GM15510 (cell line): ENCODE measurements around the gene STAT1.

ENCODE experiments used
- POLR2A ChIP-seq: IDR thresholded peaks from 3 replicates; pipeline ENCODE4 v1.6.1; 2011; ENCODE audit warnings: borderline replicate concordance; ENCODE audit not compliant: insufficient read length; ENCODE audit errors: extremely low read depth

STAT1 gene

DNA sequence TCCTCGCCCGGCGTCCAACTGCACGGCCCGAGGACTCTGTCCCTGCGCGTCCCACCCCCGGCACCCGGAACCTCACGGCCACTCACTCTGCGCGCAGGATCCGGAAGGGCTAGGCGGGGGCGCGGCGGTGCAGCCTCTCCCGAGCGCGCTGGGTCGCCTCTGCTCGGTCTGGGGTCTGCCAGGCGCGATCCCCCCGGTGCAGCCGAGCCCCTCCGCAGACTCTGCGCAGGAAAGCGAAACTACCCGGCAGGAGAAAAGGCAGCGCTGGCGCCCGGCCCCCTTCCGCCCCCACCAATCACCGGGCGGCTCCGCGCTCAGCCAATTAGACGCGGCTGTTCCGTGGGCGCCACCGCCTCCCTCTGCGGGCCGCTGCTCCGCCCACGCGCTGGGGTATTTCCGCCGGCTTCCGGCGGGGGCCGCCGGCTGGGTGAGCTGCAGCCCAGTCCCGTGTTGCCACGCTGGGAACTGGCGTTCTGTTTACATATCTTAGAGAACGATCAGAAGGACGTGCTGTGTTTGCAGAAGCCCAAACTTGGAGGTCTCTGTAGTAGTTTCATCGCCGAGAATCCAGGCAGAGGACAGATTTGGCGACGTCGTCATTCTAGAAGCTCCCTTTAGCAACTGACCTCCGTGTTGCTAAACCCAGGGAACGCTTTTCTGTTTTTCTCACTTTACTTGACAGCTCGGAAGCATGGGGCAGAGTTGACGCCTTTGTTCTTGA is at the start of gene STAT1:
Gene STAT1 (minus strand): TSS at position 240 of the 721 bp plus-strand sequence. CDS start 4,168 bp downstream, outside the sequence.
- peak; percentile 100 for TF ChIP-seq POLR2A

DNA sequence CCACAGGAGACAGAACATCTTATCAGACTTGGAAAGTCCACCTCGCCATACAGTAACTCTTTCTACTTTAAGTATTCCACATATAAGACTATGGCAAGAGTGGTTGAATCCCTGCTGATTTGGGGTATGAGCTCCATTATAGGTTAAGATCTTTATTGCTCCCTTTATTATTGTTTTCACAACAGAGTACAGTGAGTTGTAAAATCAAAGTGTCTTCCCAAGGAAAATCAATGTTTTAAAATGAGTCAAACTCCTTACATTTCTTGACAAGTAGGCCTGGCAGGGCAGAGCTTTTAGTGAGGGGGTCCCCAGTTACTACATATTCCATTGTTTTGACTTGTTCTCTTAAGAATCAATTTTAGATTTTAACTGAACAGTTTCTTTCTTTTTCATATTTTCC is 49.6 kb upstream of the STAT1 start:
- no peak for TF ChIP-seq POLR2A

DNA sequence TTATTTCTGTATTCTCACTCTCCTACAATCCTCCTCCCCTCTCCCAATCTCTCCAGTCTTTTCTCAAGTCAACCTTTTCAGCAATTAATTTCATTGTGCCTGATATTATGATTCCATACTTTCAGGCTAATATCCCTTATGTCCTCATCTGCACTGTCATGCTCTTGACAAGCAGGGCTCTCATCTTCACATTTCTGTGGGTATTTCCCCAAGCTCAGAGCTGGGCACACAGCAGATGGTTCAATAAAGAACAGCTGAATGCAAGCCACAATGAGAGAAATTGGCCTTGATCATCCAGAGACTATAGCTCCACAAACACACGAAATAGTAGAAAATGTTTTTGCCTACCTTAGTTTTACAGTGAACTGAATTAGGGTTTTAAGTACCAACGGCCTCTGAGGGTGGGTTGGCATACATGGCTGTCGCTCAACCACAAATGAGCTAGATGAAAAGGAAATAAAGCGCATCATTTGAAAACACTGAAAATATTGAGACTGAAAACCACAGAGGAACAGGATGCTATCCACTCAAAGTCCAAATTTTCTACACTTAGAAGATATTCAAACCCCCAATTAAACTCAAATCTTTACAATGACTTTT is 47.5 kb upstream of the STAT1 start:
- no peak for TF ChIP-seq POLR2A

DNA sequence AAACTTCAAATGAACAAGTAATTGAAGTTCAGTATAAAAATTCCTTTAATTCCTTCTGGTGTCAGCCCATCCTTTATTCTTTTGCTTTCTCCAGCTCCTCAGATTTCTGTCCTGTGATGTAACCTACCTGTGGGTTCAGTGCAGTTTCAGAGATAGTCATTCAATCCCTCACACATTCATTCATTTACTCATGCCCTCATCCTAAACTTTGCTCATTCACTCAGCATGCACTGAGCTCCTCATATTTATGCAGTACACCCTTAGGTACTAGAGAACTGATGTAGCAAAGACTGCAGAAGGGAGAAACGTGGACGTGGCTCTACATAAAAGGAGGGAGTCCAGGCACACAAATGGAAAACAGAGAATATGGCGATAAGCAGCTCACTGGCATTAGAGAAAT is 45.3 kb upstream of the STAT1 start:
- no peak for TF ChIP-seq POLR2A

DNA sequence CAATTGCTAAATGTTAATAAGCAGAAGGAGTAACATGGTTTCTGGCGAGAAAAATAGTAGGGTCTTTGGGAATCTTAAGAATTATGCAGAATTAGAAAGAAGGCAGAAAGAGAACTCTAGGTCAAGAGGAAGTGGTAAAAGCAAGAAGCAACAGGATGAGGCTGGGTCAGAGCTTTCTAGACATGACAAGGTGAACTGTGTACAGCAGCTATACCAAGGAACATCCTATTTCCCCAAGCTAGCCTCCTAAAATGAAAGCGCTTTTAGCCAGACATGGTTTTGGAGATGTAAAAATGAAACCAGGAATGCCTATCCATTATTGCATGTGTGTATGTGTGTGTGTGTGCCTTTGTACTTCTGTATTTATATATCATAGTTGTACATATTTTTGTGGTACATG is 42.3 kb upstream of the STAT1 start:
- TF ChIP-seq POLR2A: no peak

DNA sequence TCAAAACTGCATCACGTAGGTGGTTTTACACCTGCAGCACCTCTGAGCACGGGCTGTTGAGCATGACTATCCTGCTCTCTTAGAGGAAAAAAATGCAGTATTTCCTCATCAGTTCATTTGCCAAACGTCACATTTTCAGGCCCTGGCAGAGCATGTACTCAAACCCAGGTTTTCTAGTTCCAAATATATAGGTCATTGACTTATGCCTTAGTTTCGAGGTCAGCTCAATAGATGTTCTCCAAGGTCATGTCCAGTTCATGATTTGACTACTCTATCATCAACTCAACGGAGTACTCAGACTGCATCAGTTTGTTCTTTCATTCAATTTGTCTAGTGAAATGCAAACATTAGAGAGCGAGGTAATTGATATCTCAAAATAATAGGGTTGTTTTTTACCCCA is 39.3 kb upstream of the STAT1 start:
- TF ChIP-seq POLR2A: no peak

DNA sequence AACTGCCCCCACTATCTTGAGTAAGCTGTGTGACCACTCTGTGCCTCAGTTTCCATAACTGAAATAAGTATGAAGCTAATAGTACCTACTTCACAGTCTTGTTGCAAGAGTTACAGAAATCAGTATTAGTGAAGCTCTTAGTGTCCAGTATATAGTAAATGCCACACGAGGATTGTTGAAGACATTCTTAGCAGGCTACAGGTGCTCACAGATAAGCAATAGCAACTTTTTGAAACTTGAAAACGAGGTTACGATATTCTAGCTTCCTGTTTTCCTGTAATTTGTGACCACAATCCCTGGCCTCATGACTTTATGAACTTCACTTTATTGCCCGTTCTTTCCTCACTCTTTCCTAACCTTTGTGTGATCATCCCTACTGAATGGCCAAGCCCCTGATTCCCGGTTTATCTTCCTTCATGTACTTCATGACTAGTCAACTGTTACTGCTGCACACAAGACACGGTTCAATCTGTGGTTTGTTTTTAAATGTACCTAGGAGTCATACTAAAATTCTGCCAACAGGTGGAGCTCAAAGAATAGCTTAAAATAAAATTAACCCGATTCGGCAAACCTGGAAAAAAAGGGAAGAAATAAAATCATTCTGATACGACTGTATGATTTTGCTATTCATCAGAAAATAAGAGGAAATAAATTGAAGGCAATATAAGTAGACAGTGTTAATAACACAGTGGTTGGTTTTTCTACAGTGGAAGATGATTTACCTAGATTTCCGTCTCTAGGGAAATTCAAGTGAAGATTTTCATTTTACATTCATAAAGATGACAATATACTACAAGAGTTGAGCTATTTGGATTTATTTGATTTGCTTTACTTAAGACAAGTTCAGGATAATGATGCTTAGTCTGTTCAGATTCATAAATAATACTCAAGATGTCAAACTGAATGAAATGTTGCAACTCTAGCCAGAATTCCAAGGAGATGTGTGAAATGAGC is 38.1 kb upstream of the STAT1 start:
- TF ChIP-seq POLR2A: no peak

DNA sequence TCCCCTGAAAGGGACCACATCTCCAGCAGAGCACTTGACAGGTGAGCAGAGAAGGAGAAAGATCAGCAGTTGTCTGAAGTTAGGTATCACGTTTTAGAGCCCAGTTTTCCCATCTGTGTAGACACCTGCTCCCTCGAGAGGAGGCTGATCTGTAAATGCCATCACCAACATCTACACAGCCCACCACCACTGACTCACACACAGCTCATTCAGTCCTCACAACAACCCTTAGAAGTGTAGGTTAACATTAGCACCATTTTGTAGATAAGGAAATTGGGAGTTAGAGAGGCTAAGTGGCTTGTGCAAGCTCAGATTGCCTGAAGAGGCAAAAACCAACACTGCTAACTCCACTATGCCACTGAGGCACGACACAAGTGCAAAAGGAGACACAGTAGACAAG is 37.2 kb upstream of the STAT1 start:
- no peak for TF ChIP-seq POLR2A

DNA sequence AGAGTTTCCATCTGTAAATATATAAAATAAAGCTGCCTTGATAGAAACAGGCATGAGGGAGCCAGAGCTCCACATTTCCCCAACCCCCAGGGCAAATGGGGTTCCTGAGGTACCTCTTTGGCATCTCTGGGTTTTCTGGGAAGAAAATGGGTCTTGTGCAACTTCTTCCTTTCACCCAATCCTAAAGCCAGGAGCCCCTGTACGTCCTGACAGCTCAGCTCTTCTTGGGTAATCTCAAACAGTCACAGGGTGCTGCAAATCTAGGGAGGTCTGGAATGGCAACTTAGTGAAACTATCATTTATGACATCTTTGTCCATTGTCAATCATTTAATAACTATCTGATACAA is 36.6 kb upstream of the STAT1 start:
- no peak for TF ChIP-seq POLR2A

DNA sequence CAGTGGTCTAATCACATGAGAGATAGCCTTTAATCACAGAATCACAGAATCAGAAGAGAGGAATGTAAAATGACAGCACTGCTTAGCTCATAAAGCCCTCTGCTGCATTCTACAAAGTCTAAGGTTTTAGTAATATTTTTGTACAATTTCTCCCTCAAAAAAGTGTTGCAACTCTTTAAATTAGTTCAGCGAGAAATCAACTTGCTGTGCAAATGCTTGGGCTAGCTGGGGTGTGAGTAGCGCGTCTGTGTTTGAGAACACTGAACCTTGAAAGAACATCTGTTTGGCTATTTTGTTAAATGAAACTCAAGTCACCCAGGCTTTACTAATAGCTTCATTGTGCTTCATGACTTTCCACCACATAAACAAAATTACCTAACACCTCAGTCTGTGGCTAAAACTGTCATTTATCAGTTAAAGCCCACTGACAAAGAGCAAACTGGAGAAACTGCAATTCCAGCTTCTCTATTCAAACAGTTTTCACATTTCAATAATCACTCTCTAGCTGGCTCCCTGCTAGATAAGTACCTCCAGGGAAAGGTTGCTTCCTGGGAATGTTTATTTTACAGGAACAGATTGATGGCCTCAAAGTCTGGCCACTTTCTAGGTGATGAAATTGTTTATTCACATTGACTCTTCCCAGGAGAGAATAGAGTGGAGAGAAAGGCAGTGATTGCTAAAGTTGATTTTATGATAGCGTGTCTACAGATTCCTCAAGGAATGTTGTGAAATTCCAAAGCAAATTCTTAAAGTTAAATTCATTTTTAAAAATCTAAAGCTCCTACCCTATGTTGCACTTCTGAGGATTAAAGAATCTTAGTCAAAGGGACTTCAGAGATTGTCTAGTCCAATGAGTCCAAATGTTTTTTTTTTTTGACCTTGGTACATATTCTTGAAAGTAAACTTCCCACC is 36.0 kb upstream of the STAT1 start:
- no peak for TF ChIP-seq POLR2A

DNA sequence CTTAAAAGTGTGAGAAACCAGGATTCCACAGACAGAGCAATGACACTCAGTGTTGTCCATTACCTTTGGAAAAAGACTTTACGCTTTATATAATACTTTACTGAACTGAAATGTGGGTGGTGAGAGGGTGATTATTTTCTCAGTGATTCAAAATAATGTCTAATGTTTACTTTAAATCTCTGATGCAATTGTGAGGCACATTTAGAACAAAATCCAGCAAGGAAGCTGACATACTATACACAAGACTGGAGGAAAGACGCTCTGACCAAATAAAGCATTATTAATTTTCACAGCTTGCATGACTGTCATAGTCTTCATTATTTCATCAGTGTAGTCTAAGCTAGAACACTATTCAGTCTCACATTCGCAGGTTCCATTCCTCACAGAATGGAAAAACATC is 34.1 kb upstream of the STAT1 start:
- TF ChIP-seq POLR2A: no peak

DNA sequence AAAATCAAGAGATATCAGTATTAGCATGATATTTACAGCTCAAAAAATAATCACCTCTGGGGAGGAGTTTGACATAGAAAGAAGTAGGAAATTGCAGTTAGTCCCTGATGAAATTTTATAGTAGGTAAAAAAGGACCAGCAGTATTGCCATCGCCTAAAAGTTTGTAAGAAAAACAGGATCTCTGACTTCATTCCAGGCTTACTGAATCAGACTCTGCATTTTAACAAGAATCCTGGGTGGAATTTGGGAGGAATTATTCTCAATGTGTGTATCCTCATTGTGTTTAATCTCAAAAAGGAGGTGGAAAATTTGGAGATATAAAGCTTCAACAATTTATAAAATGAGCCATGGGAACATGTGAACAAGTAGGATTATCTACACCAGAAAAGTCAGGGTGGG is 31.2 kb upstream of the STAT1 start:
- TF ChIP-seq POLR2A: no peak

DNA sequence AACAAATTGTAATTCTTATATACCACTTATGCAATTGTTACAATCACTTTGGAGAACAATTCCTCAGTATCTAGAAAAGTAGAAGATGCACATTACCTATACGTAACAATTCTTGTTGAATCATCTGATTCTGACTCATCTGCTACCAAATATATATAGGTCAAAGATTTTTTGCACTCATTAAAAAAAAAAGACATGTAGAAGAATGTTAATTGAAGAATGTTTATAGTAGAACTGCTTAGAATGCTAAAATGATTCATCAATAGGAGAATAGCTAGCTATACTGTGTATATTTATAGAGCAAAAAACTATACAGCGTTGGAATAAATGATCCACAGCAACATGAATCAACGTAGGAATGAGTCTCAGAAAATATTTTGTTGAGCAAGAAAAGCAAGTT is 29.5 kb upstream of the STAT1 start:
- no peak for TF ChIP-seq POLR2A

DNA sequence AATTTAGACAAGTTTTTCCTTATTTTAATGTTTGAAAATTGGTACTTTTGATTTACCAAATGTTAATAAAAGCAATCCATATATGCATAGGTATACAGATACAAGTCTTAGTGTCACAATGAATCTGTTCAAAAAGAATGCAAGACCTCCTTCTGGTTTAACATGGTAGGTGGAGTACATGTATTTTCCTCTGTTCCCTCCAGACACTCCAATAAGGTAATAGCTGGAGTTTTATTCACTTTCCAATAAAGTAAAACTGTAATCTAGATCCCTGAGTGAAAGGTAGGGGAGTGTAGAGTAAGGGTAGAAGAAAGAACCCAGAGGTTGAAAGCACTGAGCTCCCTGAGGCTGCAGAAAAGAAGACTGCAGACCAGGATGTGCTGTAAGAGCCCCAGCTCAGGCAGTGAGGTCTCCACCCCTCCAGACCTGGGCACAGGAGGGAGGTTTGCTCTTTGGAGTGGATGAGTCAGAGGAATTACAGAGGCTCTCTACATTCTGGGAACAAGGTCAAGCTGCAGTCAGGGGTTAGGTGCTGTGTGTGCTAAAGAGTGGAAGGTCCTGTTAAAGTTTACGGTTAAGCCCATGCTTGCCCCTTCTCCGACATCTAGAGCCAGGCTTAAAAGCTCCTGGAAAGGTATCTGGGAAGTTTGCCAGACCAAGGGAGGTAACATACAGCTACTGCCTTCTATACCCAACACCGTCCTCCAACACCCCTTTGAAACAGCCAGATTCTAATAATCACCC is 27.6 kb upstream of the STAT1 start:
- no peak for TF ChIP-seq POLR2A
